ENCODE results near the gene PTGER1. TPM values are rescaled to one million over a fixed set of nuclear protein-coding genes. Genes with fewer than 3 reads are reported as not detected.

PTGER1 gene
- total RNA-seq, 1 experiment from 2014 or later: 2.2 TPM

DNA sequence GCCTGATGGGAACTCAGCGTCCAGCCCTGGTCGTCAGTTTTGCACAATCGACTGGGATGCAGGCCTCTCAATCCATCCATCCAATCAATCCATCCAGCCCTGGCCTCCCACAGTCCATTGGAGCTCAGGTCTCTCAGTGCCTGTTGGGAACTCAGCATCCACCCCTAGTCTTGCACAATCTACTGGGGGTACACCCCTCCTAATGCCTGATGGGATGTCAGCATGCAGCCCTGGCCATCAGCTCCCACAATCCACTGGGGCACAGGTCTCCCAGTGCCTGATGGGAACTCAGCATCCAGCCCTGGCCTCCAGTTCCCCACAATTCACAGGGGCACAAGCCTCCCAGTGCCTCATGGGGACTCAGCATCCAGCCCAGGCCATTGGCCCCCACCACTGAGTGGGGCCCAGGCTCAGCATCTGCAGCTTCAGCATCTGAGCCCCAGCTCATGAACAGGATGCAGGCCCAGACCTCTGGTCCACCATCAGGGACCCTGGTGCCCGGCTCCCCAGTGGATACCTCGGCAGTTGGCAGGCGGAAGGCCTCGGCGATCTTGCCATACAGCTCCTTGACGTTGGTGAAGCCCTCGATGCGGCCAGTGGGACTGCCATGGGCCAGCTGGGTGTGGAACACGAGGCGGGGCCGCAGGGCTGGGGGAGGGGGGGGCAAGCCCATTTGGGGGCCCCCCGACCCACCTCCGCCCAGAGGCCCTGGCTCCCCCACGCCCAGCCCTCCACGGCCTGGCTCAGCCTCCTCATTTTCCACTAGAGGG lies 7.2 kb upstream of the PTGER1 start:
- no peak overlapping the region for H3K9ac ChIP-seq (ENCODE audit: low read length)
- no peaks in the 10 kb centered on the region for H3F3A ChIP-seq (ENCODE audit: low read length, unreplicated experiment)
- no peak for DNase-seq
- ChIA-PET POLR2A (ENCODE audit: unreplicated experiment) (interaction anchor here (0.6 kb wide), 1 partner anchor 194 kb away, joined by 17 read pairs; no protein-coding TSS in a partner anchor), CTCF (no interaction called here)
- intact Hi-C loops (cut with micrococcal nuclease): no loop called here
- peaks cover 7% of the 10 kb centered on the region; the same call in 1 of the 2 replicates for H4K20me1 ChIP-seq (ENCODE audit: low read length)
- no TSS peak for BruUV-seq (replicated peaks)
- no peak overlapping the region for H2AFZ ChIP-seq (ENCODE audit: low read length)
- H3K79me2 ChIP-seq (ENCODE audit: low read length): peaks cover 28% of the 10 kb centered on the region
- no peaks in the 10 kb centered on the region for H3K27me3 ChIP-seq (ENCODE audit: low read length)
- no peak overlapping the region for H3K4me2 ChIP-seq (ENCODE audit: low read length)
- H3K9me3 ChIP-seq (ENCODE audit: low read length): no peaks in the 10 kb centered on the region
- H3K9me2 ChIP-seq (replicated peaks; ENCODE audit: low read length): no peaks in the 10 kb centered on the region
- peaks cover 51% of the 10 kb centered on the region for H3K36me3 ChIP-seq (ENCODE audit: low read depth, low read length)
- H3K27ac ChIP-seq (ENCODE audit: low read length): no peak overlapping the region
- no peak for ATAC-seq
- no peak for TF ChIP-seq EZH2phosphoT487 (IDR thresholded peaks at IDR 0.05; ENCODE audit: borderline replicate concordance, low read length)
- TF ChIP-seq CTCF (conservative IDR thresholded peaks at IDR 0.05; ENCODE audit: low read depth, low read length): no peak
- no peak for TF ChIP-seq EZH2 (IDR thresholded peaks at IDR 0.05; ENCODE audit: low read length, unreplicated experiment)
- no peak overlapping the region for H3K4me3 ChIP-seq (ENCODE audit: low read length)
- no peaks in the 10 kb centered on the region for H3K4me1 ChIP-seq (ENCODE audit: insufficient read depth, low read length)

DNA sequence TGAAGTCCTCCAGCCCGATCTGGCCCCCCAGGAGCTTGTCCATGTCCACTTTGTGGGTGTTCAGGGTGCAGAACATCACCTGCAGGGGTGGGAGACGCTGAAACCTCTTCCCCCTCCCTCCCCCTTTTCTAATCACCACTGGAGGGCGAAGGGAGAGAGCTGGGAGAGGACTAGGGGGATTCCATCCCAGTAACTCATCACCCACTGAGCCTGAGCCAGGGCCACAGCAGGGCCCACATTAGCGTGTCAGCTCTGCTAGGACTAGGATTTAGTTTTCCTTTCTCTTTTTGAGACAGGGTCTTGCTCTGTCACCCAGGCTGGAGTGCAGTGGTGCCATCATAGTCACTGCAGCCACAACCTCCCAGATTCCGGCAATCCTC lies 5.5 kb upstream of the PTGER1 start:
- Histone ChIP-seq H4K20me1 (ENCODE audit: low read length) (peaks cover 7% of the 10 kb centered on the region; the same call in 1 of the 2 replicates), H3K36me3 (ENCODE audit: low read depth, low read length) (peaks cover 42% of the 10 kb centered on the region), H3F3A (ENCODE audit: low read length, unreplicated experiment) (no peaks in the 10 kb centered on the region), H3K4me3 (ENCODE audit: low read length) (no peak overlapping the region), H3K4me2 (ENCODE audit: low read length) (no peak overlapping the region), H2AFZ (ENCODE audit: low read length) (no peak overlapping the region), H3K9me2 (replicated peaks; ENCODE audit: low read length) (no peaks in the 10 kb centered on the region), H3K27ac (ENCODE audit: low read length) (no peak overlapping the region), H3K9ac (ENCODE audit: low read length) (no peak overlapping the region), H3K4me1 (ENCODE audit: insufficient read depth, low read length) (peaks cover 15% of the 10 kb centered on the region), H3K79me2 (ENCODE audit: low read length) (peaks cover 19% of the 10 kb centered on the region; the same call in 1 of the 2 replicates), H3K9me3 (ENCODE audit: low read length) (no peaks in the 10 kb centered on the region), H3K27me3 (ENCODE audit: low read length) (no peaks in the 10 kb centered on the region)
- CTCF ChIA-PET: no interaction called here
- TF ChIP-seq EZH2 (IDR thresholded peaks at IDR 0.05; ENCODE audit: low read length, unreplicated experiment) (no peak), CTCF (conservative IDR thresholded peaks at IDR 0.05; ENCODE audit: low read depth, low read length) (no peak), EZH2phosphoT487 (IDR thresholded peaks at IDR 0.05; ENCODE audit: borderline replicate concordance, low read length) (no peak)
- intact Hi-C loops (cut with micrococcal nuclease): no loop called here
- no TSS peak for BruUV-seq (replicated peaks)
- DNase-seq (no peak), ATAC-seq (no peak)
- POLR2A ChIA-PET (ENCODE audit: unreplicated experiment): interaction anchor here (0.6 kb wide), 1 partner anchor 209 kb away, joined by 3 read pairs; no protein-coding TSS in a partner anchor
